HCT116 (cell line): Measurements from ENCODE around the gene PACRG. TPM values are rescaled to one million over a fixed set of nuclear protein-coding genes. Genes with fewer than 3 reads are reported as not detected.
A peak's percentile ranks its signal among the peaks of the same experiment; 100 is the strongest.

ENCODE experiments used
- ATAC-seq: fragments of 200-7000 bp; cut with Tn5 transposase; 2 replicates; pipeline ENCODE4 v1.9.1; 2020; ENCODE audit warnings: mild to moderate bottlenecking, moderate library complexity
- BruUV-seq: library from RNA; stranded (reverse); fragments of 400-500 nt; replicated peaks from 2 replicates; lab custom pipeline; 2021; lab: Mats Ljungman, UMichigan
- CTCF ChIA-PET: fragments of 300-600 bp; sonication (Branson Sonifier 250); formaldehyde crosslinking; loops from one replicate; lab custom pipeline; 2021; ENCODE audit warnings: antibody characterized with exemption; lab: Charles Lee
- POLR2A ChIA-PET: fragments of 300-600, 350-600 bp; sonication (Branson Sonifier 250); formaldehyde crosslinking; loops from one replicate; lab custom pipeline; 2021; ENCODE audit warnings: antibody characterized with exemption; lab: Charles Lee
- RAD21 ChIA-PET, 2 experiments: fragments of 300-600 bp; sonication (Branson Sonifier 250); formaldehyde crosslinking; loops; one replicate each; lab custom pipeline; 2023; ENCODE audit warnings: low total read pairs in 2 of 2; ENCODE audit not compliant: uncharacterized antibody in 2 of 2, unreplicated experiment in 2 of 2, low non-redundant PET in 1 of 2; lab: Charles Lee
- DNase-seq: peaks from one replicate; pipeline ENCODE4 v3.0.0-alpha.2; 2010; ENCODE audit warnings: low read depth, low spot score
- H2AFZ ChIP-seq: fragments of 200-600 bp; shearing (Covaris generic), sonication (generic); 2 replicates; pipeline ENCODE4 v1.6.1; 2017; ENCODE audit warnings: low read depth, mixed run types, mixed read lengths, antibody characterized with exemption, low read length; ENCODE audit not compliant: poor library complexity, severe bottlenecking
- H3K27ac ChIP-seq: 2 replicates; pipeline ENCODE4 v1.5.1; 2012; ENCODE audit warnings: low read depth, low read length
- H3K27me3 ChIP-seq: fragments of 200-600 bp; sonication (generic); 2 replicates; pipeline ENCODE4 v1.6.1; 2016; ENCODE audit warnings: mixed run types, low read length, mixed read lengths; ENCODE audit not compliant: insufficient read depth
- H3K36me3 ChIP-seq, 2 experiments: fragments of 200-500 bp in 1 of 2; fragments of 200-600 bp in 1 of 2; sonication (Bioruptor generic) in 1 of 2; sonication (generic) in 1 of 2; 2 replicates each; pipeline versions ENCODE4 v1.5.1 to v1.6.1; 2014 to 2016; ENCODE audit warnings: low read length in 2 of 2, inconsistent platforms in 1 of 2, mixed read lengths in 1 of 2, mixed run types in 1 of 2; ENCODE audit not compliant: insufficient read depth in 2 of 2, control insufficient read depth in 1 of 2
- H3K4me1 ChIP-seq, 2 experiments: fragments of 200-600 bp in 1 of 2; sonication (generic) in 1 of 2; 2 replicates each; pipeline versions ENCODE4 v1.5.1 to v1.6.1; 2012 to 2017; ENCODE audit warnings: low read length in 2 of 2, inconsistent platforms in 1 of 2, mild to moderate bottlenecking in 1 of 2, mixed read lengths in 1 of 2, mixed run types in 1 of 2, moderate library complexity in 1 of 2; ENCODE audit not compliant: insufficient read depth in 2 of 2, control insufficient read depth in 1 of 2
- H3K4me2 ChIP-seq: fragments of 200-600 bp; sonication (generic); 2 replicates; pipeline ENCODE4 v1.6.1; 2017; ENCODE audit warnings: mixed run types, low read length, mixed read lengths
- H3K4me3 ChIP-seq, 2 experiments: fragments of 200-600 bp in 1 of 2; sonication (generic) in 1 of 2; replicated peaks in 1 of 2; 2 replicates each; pipeline ENCODE4 v1.5.1; 2011 to 2016; ENCODE audit warnings: low read length in 2 of 2, control low read depth in 1 of 2, low read depth in 1 of 2, mild to moderate bottlenecking in 1 of 2, mixed read lengths in 1 of 2, mixed run types in 1 of 2
- H3K79me2 ChIP-seq: fragments of 200-600 bp; sonication (generic); 2 replicates; pipeline ENCODE4 v1.6.1; 2017; ENCODE audit warnings: mild to moderate bottlenecking, mixed run types, low read length, moderate library complexity, mixed read lengths; ENCODE audit not compliant: insufficient read depth
- H3K9ac ChIP-seq: fragments of 200-600 bp; sonication (generic); 2 replicates; pipeline ENCODE4 v1.6.1; 2016; ENCODE audit warnings: low read length, mixed read lengths
- H3K9me2 ChIP-seq: fragments of 200-600 bp; sonication (generic), shearing (Covaris generic); 2 replicates; pipeline ENCODE4 v1.6.1; 2017; ENCODE audit warnings: mixed run types, mild to moderate bottlenecking, moderate library complexity; ENCODE audit not compliant: insufficient read depth
- H3K9me3 ChIP-seq, 2 experiments: fragments of 200-500 bp in 1 of 2; fragments of 200-600 bp in 1 of 2; sonication (Bioruptor generic) in 1 of 2; sonication (generic) in 1 of 2; 2 replicates each; pipeline ENCODE4 v1.6.1; 2014 to 2017; ENCODE audit warnings: low read length in 2 of 2, mixed read lengths in 2 of 2, inconsistent platforms in 1 of 2, low read depth in 1 of 2, mild to moderate bottlenecking in 1 of 2, mixed run types in 1 of 2, moderate library complexity in 1 of 2; ENCODE audit not compliant: control insufficient read depth in 1 of 2, insufficient read depth in 1 of 2
- H4K20me1 ChIP-seq: fragments of 200-600 bp; sonication (generic), shearing (Covaris generic); 2 replicates; pipeline ENCODE4 v1.6.1; 2017; ENCODE audit warnings: mixed run types, mild to moderate bottlenecking, moderate library complexity; ENCODE audit not compliant: insufficient read depth
- CBX3 ChIP-seq: IDR thresholded peaks from 2 replicates; pipeline ENCODE4 v1.6.1; 2012; ENCODE audit warnings: low read depth
- EGR1 ChIP-seq: IDR thresholded peaks from 2 replicates; pipeline ENCODE4 v1.6.1; 2012; ENCODE audit warnings: low read depth
- EZH2 ChIP-seq: fragments of 200-600 bp; sonication (generic); IDR thresholded peaks from 2 replicates; pipeline ENCODE4 v1.6.1; 2017; ENCODE audit warnings: antibody characterized with exemption, mixed run types
- EZH2phosphoT487 ChIP-seq: fragments of 200-600 bp; IDR thresholded peaks from 2 replicates; pipeline ENCODE4 v1.6.1; 2018; ENCODE audit warnings: antibody characterized with exemption, borderline replicate concordance
- FOSL1 ChIP-seq: IDR thresholded peaks from 2 replicates; pipeline ENCODE4 v1.6.1; 2012; ENCODE audit warnings: low read depth
- JUND ChIP-seq: IDR thresholded peaks from 2 replicates; pipeline ENCODE4 v1.6.1; 2012
- POLR2A ChIP-seq: IDR thresholded peaks from 2 replicates; pipeline ENCODE4 v1.7.0; 2011; ENCODE audit warnings: borderline replicate concordance; ENCODE audit not compliant: insufficient read depth, insufficient read length; ENCODE audit errors: extremely low read depth
- POLR2AphosphoS5 ChIP-seq: IDR thresholded peaks from 2 replicates; pipeline ENCODE4 v1.6.1; 2011; ENCODE audit warnings: mild to moderate bottlenecking, low read depth, low read length, moderate library complexity
- RAD21 ChIP-seq: IDR thresholded peaks from 2 replicates; pipeline ENCODE4 v1.6.1; 2012; ENCODE audit warnings: low read depth, mild to moderate bottlenecking
- REST ChIP-seq: IDR thresholded peaks from 2 replicates; pipeline ENCODE4 v1.6.1; 2012; ENCODE audit warnings: low read depth
- SIN3A ChIP-seq: IDR thresholded peaks from 2 replicates; pipeline ENCODE4 v1.6.1; 2012; ENCODE audit warnings: low read depth
- SRF ChIP-seq: IDR thresholded peaks from 2 replicates; pipeline ENCODE4 v1.6.1; 2012; ENCODE audit warnings: low read depth
- TCF7L2 ChIP-seq: IDR thresholded peaks from 2 replicates; pipeline ENCODE4 v1.7.0; 2011; ENCODE audit warnings: borderline replicate concordance, inconsistent platforms; ENCODE audit not compliant: insufficient read depth, insufficient read length; ENCODE audit errors: extremely low read depth
- YY1 ChIP-seq: IDR thresholded peaks from 2 replicates; pipeline ENCODE4 v1.6.1; 2011; ENCODE audit warnings: low read length, low read depth, moderate library complexity, mild to moderate bottlenecking; ENCODE audit not compliant: insufficient replicate concordance; ENCODE audit errors: extremely low read depth
- ZFX ChIP-seq: fragments of 450-650 bp; IDR thresholded peaks from 2 replicates; pipeline ENCODE4 v1.6.1; 2017
- ZNF274 ChIP-seq: fragments of 200-500 bp; sonication (Bioruptor generic); IDR thresholded peaks from 2 replicates; pipeline ENCODE4 v1.6.1; 2014; ENCODE audit warnings: mild to moderate bottlenecking, low read depth, low read length, inconsistent platforms
- intact Hi-C: fragments of 100-400 bp; cut with micrococcal nuclease; formaldehyde crosslinking; loops from 2 replicates; pipeline ENCODE4 v1.10.0; 2022
- total RNA-seq: library from RNA; stranded (reverse); gene quantifications from one replicate; pipeline ENCODE4 v1.2.1, GENCODE V29; 2021; ENCODE audit not compliant: unreplicated experiment

PACRG gene
- total RNA-seq, 1 experiment from 2014 or later, result 0.71 TPM

- Histone ChIP-seq H3K4me2 (no peak overlapping the region), H3K36me3 (no peaks in the 10 kb centered on the region), H3K9me3 (0 out of 4 replicates have a peak, but pooled peaks cover 0 to 5% of the 10 kb centered on the region in 2 experiments), H3K27me3 (no peaks in the 10 kb centered on the region), H4K20me1 (no peaks in the 10 kb centered on the region), H3K27ac (no peak overlapping the region), H3K4me1 (no peaks in the 10 kb centered on the region), H3K9ac (no peak overlapping the region), H3K9me2 (no peaks in the 10 kb centered on the region), H2AFZ (no peak overlapping the region), H3K4me3 (no peak overlapping the region), H3K79me2 (no peaks in the 10 kb centered on the region)
- intact Hi-C loops, result no loop called here
- ChIA-PET RAD21 (no interaction called here), CTCF (no interaction called here), POLR2A (no interaction called here)
- DNase-seq, result no peak
- no peak for ATAC-seq
- no TSS peak for BruUV-seq
- no peak for TF ChIP-seq FOSL1
- no peak for TF ChIP-seq SRF
- TF ChIP-seq RAD21, result no peak
- TF ChIP-seq ZFX, result no peak
- TF ChIP-seq POLR2AphosphoS5, result no peak
- TF ChIP-seq EGR1, result no peak
- peak; percentile 32 for TF ChIP-seq POLR2A
- TF ChIP-seq EZH2, result no peak
- TF ChIP-seq REST, result no peak
- TF ChIP-seq TCF7L2, result peak; percentile 24
- TF ChIP-seq EZH2phosphoT487, result no peak
- TF ChIP-seq ZNF274, result no peak
- no peak for TF ChIP-seq SIN3A
- no peak for TF ChIP-seq CBX3
- TF ChIP-seq JUND, result no peak
- no peak for TF ChIP-seq YY1
These were observed 367.6 kb downstream of the PACRG start for GRCh38 chr6:163095401-163095800.
